Left hindlimb (tissue), 1 donor: ENCODE data around the gene ST7L.
"Not testable (repeated sequence)": the region's sequence is repeated elsewhere in the genome, so short reads cannot be mapped to it uniquely, and the experiment has no call there.

Experiments used
- DNase-seq: peaks from one replicate; pipeline ENCODE4 v3.0.0-alpha.2; 2018

Gene ST7L, protein sequence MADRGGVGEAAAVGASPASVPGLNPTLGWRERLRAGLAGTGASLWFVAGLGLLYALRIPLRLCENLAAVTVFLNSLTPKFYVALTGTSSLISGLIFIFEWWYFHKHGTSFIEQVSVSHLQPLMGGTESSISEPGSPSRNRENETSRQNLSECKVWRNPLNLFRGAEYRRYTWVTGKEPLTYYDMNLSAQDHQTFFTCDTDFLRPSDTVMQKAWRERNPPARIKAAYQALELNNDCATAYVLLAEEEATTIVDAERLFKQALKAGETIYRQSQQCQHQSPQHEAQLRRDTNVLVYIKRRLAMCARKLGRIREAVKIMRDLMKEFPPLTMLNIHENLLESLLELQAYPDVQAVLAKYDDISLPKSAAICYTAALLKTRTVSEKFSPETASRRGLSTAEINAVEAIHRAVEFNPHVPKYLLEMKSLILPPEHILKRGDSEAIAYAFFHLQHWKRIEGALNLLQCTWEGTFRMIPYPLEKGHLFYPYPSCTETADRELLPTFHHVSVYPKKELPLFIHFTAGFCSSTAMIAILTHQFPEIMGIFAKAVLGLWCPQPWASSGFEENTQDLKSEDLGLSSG

DNA sequence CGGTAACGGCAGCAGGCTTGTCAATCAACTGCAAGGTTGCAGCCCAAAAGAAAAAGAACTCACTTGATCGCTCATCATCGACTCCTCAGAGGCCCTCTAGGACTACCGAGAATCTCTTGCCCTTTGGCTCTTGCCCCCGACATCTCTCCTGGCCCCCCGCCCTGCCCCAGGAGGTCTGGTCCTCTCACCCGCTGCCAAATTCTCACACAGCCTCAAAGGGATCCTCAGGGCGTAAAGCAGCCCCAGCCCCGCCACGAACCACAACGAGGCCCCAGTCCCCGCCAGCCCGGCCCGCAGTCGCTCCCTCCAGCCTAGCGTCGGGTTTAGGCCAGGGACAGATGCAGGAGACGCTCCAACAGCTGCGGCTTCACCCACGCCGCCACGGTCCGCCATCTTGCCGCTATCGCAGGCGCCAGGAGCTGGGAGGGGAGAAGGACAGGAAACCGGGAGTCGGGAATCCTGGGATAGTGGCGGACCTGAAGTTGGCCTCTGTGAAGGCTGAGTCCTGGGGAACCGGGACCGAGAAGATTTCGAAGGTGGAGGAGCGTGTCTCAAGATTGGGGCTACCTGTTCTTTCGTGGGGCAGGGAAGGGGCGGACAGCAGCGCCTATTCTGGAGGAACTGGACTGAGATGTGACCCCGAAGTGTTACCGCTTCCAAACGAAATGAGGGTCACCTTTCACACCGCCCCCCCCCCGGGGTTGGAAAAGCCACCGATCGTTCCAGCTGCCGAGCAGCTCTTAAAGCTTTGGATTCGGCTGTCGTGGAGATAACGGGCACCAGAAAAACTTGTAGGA lies at the start of gene ST7L:
ST7L (minus strand) TSS at position 421 of the 797 bp plus-strand sequence; CDS start at position 393, 28 bp downstream.
- DNase-seq = peak; percentile 89

DNA sequence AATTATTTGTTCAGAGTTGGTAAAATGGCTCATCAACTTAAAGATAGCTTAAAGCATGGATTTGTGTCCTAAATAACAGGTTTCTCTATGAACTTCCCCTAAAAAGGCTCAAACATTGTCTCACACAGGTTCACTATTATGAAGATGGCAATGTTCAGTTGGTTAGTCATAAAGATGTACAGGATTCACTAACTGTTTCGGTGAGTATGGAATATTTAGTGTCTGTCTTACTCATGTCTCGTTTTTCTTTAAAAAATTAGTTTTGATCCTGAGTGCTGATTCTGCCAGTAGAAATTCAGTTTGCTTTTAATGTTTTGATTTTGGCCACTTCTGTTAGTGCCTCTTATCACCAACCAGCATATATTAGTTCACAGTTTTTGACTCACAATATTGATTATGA lies 48.0 kb upstream of the ST7L start:
- DNase-seq = no peak

DNA sequence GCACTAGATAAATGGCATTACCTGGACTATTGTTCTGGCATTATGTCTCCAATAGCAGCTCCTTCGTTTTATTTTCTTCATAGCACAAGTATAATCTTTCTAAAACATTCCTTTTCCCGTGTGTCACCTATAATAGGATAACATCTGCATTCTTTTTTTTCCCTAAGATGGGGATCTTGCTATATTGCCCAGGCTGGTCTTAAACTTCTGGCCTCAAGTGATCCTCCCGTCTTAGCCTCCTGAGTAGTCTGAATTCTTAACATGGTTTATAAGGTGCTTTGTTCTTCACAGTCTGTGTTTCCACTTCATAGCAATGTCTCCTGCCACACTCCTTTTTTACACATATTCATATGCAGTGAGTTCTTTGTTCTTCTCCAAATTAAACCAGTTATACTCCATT lies 46.9 kb upstream of the ST7L start:
- no peak for DNase-seq

DNA sequence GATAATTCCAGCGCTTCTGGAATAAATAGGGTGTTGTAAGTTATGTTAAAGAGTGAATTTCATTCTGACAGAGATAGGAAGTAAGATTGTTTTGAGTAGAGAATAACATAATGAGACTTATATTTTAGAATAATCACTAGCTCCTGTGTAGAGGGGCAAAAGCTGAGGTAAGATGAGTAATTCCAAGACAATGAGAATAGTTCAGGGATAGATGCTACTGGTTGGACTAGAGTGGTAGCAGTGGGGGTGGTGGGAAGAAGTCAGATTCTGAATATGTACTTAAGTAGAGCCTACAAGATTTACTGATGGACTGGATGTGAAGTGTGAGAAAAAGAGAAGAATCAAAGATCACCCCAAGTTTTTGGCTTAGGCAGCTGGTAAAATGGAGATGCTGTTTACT lies 32.3 kb upstream of the ST7L start:
- no peak for DNase-seq

DNA sequence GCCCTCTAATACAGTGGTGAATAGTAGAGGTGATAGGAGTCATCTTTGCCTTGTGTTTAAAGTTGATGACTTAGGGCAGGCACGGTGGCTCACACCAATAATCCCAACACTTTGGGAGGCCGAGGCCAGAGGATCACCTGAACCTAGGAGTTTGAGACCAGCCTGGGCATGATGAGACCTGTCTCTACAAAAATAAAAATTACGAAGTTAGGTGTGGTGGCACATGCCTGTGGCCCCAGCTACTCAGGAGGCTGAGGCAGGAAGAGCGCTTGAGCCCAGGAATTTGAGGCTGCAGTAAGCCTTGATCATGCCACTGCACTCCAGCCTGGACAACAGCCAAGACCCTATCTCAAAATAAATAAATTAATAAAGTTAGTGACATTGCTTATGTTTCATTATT lies 27.3 kb upstream of the ST7L start:
- DNase-seq = no peak

DNA sequence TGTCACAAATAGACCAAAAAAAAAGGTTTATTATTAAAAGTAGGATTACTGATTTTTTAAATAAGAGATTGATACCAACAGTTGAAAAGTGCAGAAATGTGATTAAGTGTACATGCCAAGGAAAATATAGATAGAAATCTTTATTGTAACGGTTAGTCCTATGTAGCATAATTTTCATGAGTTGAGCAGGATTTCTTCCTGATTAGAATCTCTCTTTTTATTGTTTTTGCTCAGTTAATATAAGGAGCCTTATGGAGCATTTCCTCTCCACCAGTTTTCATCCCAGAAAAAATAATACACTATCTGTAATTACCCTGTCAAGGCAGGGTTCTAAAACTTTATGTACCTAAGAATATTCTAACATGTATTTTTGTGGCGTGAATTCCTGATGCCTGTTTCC lies 24.1 kb upstream of the ST7L start:
- no peak for DNase-seq

DNA sequence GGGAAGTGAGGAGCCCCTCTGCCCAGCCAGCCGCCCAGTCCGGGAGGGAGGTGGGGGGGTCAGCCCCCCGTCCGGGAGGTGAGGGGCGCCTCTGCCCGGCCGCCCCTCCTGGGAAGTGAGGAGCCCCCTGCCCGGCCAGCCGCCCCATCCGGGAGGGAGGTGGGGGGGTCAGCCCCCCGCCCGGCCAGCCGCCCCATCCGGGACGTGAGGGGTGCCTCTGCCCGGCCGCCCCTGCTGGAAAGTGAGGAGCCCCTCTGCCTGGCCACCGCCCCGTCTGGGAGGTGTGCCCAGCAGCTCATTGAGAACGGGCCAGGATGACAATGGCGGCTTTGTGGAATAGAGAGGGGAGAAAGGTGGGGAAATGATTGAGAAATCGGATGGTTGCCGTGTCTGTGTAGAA lies 21.5 kb upstream of the ST7L start:
- not testable (repeated sequence) for DNase-seq

DNA sequence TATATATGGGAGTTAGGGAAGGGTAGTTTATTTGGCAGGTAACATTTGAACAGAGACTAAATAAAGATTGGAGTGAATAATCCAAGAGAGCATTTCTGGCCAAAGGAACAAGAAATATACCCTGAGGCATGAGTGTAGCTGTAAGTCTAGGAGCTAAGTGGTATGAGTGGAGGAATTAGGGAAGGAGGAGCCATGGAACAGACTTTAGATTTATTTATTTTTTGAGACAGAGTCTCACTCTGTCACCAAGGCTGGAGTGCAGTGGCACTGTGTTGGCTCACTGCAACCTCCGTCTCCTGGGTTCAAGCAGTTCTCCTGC lies 19.1 kb upstream of the ST7L start:
- no peak for DNase-seq

DNA sequence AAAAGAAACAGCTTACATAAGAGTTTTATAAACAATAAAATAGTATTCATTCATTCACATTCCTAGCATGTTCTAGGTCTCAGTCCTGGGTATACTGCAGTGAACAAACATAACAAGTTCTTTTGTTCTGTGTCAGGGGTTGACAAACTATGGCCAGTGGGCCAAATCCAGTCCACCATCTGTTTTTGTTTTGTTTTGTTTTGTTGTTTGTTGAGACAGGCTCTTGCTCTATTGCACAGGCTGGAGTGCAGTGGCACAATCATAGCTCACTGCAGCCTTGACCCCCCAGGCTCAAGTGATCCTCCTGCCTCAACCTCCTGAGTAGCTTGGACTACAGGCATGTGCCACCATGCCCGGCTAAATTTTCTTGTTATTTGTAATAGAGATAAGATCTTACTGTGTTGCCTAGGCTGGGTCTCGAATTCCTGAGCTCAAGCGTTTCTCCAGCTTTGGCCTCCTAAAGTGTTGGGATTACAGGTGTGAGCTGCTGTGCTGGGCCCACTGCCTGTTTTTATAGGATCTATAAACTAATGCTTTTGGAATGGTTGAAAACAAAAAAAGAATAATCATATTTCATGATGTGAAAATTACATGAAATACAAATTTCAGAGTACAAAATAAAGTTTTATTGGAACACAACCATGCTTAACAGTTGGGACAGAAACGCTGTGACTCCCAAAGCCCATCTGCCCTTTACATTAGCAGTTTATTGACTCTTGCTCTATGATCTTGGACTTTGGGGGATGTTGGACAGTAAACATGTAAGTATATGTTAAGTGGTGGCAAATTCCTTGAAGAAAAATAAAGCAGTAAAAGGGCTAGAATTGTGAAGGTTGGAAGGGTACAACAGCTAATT lies 18.5 kb upstream of the ST7L start:
- DNase-seq = no peak

DNA sequence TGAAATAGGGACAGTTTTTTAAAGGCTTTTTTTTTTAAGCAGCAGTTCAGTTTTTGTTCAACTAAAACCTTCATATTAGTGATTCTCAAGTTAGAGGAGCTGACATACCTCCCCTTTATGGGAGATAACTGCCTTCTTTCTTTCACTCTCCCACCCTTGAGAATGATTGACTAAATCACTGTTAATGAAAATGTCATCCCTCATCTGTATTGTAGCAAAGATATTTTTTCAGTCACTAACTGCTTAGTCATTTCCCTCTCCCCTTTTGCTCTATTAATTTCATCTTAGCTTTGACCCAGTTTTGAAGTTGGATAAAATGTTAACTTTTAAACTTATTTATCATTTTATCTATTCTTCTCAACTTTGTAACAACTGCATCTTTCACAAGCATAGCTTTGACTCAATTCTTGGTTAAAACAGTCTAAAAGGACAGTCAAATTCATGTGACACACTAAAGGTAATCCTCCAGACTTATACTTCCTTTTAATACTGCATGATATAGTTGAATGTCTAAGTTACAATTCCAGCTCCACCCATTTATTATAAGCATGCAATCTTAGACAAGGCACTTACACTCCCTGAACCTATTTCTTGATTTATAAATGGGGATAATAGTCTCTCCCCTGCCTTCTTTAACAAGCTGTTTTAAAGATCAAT lies 17.8 kb upstream of the ST7L start:
- DNase-seq = no peak

DNA sequence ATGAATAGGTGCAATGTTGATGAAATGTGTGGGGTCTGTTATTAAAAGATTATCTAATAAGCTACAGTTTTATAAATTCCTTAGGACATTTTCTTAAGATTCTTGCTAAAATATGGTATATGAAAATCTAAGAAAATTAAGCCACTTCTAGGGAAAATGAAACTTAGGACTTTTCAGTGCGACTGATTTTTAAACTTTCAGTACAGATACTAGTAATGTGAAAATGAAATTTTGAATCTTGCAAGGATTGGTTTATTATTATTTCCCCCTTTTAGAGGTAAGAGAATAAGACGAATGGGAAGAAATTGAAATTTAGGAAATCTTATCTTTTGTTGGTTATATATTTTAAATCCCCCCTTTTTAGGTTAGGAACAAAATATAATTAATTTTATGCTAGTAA lies 17.1 kb upstream of the ST7L start:
- DNase-seq = no peak

DNA sequence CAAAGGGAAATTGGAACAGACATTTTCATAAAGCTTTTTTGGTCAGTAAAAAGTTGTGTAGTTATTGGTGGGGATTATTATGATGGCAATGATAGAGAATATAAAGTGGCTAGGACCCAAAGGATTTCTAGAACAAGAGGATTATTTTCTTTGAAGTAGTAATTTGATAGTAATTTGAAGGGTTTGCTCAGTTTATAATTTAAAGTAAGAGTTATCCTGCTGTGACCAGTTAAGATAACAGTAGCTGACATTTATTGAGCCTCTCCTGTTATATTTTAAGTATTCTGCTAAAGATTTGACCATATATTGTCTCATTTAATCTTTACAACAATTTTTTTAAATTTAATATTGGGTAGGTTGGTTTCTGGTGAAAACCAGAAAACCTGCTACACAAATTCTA lies 15.4 kb upstream of the ST7L start:
- no peak for DNase-seq

DNA sequence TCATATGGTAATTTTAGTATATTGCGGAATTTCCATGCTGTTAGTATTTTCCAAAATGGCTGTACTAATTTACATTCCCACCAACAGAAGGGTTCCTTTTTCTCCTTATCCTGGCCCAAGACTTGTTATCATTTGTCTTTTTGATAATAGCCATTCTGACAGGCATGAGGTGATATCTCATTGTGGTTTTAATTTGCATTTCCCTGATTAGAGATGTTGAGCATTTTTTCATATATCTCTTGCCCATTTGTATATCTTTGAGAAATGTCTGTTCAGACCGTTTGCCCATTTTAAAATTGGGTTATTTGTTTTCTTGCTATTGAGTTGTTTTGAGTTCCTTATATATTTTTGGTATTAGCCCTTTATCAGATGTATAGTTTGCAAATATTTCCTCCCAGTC lies 14.7 kb upstream of the ST7L start:
- DNase-seq = no peak

DNA sequence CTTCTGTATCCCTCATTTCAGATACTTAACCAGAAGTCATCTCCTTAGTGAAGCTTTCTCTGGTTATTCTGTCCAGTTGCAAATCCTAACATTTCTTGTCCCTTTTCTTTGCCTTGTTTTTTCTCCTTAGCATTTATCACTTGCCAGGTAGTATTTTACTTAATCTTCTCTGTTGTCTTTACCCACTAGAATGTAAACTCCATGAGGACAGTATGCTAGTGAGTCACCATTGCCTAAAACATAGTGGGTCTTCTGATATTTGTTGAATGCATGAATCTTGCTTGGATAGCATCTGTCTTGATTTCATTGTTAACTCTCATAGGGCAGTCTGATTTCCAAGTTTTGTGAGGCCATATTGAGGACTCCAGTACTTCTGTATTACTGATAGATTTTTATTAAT lies 10.3 kb upstream of the ST7L start:
- DNase-seq = no peak

DNA sequence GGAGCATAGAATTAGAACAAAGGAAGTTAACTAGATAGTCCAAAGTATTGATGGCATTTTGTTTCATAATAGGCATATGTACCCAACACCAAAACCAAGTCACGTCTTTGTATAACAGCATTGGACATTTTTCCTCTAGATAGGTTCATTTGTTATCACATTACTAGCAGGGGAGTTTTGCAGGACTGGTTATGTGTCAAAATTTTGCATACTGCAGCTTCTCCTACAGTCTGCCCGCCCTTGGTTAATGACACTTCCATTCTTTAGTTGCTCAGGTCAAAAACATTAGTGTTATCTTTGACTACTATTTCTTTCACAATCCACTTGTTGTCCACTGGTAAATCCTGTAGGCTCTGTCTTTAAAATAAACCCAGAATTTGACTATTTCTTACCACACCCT lies 9.6 kb upstream of the ST7L start:
- DNase-seq = no peak

DNA sequence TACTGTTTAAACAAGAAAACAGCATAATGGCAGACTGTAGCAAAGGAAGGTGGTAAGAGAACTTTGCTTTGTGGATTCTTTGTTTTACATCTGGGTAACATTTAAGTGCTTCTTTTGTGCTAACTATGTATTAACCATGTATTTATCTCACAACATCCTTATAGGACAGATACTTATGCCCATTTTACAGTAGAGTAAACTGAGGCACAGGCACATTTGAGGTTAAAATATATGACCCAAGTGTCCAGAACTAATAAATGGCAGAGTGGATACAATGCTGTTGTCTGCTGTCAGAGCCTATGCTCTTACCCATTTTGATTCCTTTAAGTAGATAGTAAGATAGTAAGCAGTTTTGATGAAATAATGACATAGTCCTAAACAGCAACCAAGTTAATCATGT lies 7.9 kb upstream of the ST7L start:
- DNase-seq = no peak

DNA sequence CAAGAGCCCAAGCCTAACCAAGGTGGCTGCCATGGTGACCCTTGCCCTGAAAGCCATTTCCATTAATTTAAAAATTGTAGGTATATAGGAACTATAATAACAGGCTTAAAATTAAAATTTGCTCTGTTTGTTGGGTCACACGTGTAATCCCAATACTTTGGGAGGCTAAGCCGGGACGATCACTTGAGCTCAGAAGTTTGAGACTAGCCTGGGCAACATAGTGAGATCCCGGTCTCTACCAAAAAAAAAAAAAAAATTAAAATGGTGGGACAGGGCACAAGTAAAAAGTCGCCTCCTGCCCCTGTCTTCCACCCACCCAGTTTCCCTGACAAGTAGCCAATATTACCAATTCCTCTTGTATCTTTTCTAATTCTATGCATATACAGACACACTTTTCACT lies 7.3 kb upstream of the ST7L start:
- DNase-seq = no peak

DNA sequence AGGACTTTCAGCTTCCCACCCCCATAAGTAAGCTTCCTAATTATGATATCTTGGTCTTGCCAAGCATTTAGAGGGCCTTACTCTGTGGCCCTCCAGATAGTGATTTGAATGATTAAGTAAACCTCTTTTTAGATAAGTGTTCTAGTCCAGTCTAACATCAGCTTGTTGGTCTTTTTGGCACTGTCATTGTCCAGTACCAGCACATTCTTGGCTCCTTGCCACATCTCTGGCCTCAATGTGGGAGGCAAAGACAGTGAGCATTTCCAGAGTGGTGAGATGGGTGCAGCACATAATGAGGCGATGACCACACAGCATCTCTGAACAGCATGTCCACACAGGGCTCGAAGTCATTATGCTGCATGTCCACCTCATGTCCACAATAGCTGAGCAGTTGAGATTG lies 6.8 kb upstream of the ST7L start:
- no peak for DNase-seq

DNA sequence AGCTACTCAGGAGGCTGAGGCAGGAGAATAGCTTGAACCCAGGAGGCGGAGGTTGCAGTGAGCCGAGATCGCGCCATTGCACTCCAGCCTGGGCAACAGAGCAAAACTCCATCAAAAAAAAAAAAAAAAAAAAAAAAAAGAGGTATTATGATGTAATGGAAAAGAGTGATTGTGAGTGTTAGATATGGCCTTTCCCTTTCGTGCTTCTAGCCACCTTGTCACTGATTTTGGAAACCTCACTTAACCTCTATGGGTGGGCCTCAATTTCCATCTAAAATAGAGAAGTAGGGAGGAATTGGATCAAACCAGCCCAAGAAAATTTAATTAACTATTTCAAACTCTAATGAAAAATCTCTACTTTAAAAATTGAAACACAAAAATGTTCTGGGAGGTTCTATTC lies 5.6 kb upstream of the ST7L start:
- not testable (repeated sequence) for DNase-seq

DNA sequence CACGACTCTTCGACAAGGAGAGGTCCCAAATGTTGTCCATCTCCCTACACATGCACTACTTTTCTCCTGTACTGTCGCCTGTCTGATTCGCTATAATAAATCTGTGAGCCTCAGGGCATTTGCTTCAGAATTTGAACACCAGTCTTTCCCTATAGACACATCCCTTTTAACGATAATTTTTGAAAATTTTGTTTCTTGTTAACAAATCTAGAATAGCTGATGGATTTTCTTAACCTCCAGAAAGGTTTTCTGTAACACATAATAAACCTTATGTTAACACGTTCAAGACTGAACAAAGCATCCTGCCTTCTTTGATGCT lies 1.4 kb upstream of the ST7L start:
- no peak for DNase-seq

DNA sequence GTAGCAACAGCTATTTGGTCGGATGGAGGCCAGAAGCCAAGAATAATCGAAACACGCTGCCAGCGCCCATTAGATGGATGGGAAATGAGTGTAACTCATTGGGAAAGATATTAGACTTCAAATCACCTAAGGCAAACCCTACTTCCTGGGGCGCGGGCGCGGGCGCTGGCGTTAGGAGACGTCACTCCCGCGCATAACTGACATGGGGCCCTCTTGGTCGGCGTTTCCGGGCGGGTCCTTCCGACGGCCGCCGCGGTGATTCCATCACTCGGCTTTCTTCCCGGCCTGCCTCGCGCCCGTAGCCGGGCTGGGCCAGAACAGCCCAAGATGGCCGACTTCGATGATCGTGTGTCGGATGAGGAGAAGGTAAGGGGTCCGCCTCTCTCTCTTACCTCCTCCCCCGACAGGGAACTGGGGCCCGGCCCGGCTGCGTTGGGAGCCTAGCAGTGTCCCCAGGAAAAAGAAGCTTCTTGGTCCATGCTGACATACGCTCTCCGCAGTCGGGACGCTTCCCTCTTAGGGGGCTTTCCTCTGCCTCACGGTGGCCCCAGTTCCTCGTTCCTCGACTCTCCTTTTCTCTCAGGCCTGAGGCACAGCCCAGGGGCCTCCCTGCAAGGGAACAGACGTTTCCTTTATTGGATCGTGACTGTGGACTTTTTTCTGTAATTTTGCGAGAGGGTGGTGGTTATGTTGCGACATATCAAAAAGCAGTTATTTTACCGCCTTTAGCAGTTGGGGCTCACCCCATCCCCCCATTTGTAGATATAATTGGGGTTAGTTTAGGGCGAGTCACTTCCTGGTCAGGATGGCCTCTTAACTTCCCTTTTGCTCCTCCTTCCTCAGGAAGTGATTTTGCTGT lies 806 bp upstream of the ST7L start, which contains the start of gene CAPZA1:
CAPZA1 (plus strand) TSS at position 315 of the 859 bp plus-strand sequence; CDS start at position 328, 13 bp downstream.
- DNase-seq = peak; percentile 96
